WERI-Rb-1 (cell line): ENCODE measurements around the gene MATCAP1.

Source experiments
- DNase-seq: peaks from one replicate; pipeline ENCODE4 v3.0.0-alpha.2; 2020
- H3K27ac ChIP-seq: fragments of 250-450 bp; sonication (Bioruptor Pico); 2 replicates; pipeline ENCODE4 v1.5.1; 2020; ENCODE audit warnings: mild to moderate bottlenecking, moderate library complexity
- H3K27me3 ChIP-seq: fragments of 250-450 bp; sonication (Bioruptor Pico); 2 replicates; pipeline ENCODE4 v1.5.1; 2021; ENCODE audit warnings: mild to moderate bottlenecking, low read depth, moderate library complexity; ENCODE audit not compliant: insufficient read depth, severe bottlenecking
- H3K36me3 ChIP-seq: fragments of 250-450 bp; sonication (Bioruptor Pico); 2 replicates; pipeline ENCODE4 v1.5.1; 2020; ENCODE audit warnings: mild to moderate bottlenecking, moderate library complexity
- H3K4me3 ChIP-seq: 2 replicates; pipeline ENCODE4 v1.5.1; 2011; ENCODE audit warnings: low read depth, mild to moderate bottlenecking, control low read depth, low read length
- H3K9me3 ChIP-seq: fragments of 250-450 bp; sonication (Bioruptor Pico); 2 replicates; pipeline ENCODE4 v1.5.1; 2021; ENCODE audit warnings: mild to moderate bottlenecking, moderate library complexity; ENCODE audit not compliant: severe bottlenecking
- TF ChIP-seq, protein P1 (sequence below): IDR thresholded peaks from 2 replicates; pipeline ENCODE4 v1.5.1; 2011; ENCODE audit warnings: low read depth, mild to moderate bottlenecking, control low read depth, inconsistent platforms, low read length

The MATCAP1 gene

DNA sequence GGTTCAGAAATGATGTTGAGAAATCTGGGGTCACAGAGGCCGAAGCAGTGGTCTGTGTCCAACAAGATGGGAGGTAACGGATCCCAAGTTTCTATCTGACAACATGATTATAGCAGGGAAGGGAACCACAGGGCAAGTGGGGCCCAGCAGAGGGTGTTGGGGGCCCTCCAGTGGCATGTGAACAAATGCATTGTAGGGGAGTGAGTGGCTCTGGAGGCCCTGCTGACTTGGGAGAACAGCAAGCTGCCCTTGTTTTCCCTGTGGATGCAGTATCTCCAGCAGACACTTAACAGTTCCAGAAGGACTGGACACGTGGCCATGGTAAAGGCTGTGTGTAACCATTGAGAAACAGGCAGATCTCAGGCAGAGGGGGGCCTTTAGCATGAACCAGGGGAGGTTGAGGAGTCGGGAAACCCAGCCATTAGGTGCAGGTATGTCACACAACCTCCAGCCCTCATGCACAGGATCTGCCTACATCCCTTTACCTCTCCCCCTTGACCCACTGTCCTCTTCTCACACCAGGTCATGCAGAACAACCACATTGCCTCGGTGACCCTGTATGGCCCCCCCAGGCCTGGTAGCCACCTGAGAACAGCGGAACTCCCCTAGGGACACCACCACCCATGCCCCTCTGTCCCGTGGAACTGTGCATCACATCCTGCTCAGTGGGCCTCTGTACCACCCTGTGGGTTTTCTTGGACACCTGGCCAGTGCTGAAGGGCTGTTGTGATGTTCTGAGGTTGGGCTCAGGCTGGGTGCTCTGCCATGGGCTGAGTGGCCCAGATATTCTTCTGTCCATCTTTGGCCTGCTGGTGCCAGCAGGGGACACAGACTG lies 37.0 kb downstream of the MATCAP1 start:
- Histone ChIP-seq H3K27me3 (no peaks in the 10 kb centered on the region), H3K27ac (no peak overlapping the region), H3K36me3 (peaks cover 64% of the 10 kb centered on the region), H3K9me3 (no peaks in the 10 kb centered on the region), H3K4me3 (no peak overlapping the region)
- TF ChIP-seq, protein P1, sequence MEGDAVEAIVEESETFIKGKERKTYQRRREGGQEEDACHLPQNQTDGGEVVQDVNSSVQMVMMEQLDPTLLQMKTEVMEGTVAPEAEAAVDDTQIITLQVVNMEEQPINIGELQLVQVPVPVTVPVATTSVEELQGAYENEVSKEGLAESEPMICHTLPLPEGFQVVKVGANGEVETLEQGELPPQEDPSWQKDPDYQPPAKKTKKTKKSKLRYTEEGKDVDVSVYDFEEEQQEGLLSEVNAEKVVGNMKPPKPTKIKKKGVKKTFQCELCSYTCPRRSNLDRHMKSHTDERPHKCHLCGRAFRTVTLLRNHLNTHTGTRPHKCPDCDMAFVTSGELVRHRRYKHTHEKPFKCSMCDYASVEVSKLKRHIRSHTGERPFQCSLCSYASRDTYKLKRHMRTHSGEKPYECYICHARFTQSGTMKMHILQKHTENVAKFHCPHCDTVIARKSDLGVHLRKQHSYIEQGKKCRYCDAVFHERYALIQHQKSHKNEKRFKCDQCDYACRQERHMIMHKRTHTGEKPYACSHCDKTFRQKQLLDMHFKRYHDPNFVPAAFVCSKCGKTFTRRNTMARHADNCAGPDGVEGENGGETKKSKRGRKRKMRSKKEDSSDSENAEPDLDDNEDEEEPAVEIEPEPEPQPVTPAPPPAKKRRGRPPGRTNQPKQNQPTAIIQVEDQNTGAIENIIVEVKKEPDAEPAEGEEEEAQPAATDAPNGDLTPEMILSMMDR = peak; percentile 31; the same call in 1 of the 2 replicates
- DNase-seq = no peak

DNA sequence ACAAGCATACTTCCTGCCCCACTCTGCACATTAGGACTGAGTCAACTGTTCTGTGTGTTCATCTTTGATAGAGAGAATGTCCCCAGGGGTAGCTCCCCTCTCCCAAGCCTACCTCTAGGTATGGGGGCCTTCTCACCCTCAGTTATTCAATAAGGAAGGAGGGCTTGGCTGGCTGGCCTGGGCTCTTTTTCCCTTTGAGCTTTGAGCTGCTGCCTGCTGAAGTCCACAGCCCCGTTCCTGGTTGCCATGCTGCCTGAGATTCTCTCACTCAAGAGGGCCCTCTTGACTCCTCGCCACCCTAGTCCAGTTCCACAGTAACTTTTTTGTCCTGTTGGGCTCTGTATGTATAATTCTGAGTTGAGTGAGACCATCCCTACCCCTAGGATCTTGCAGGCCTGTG lies 38.0 kb downstream of the MATCAP1 start:
- H3K9me3 ChIP-seq = no peaks in the 10 kb centered on the region
- H3K4me3 ChIP-seq = no peak overlapping the region
- TF ChIP-seq, protein P1 = no peak
- no peak overlapping the region for H3K27ac ChIP-seq
- no peaks in the 10 kb centered on the region for H3K27me3 ChIP-seq
- H3K36me3 ChIP-seq = peaks cover 74% of the 10 kb centered on the region
- DNase-seq = no peak

DNA sequence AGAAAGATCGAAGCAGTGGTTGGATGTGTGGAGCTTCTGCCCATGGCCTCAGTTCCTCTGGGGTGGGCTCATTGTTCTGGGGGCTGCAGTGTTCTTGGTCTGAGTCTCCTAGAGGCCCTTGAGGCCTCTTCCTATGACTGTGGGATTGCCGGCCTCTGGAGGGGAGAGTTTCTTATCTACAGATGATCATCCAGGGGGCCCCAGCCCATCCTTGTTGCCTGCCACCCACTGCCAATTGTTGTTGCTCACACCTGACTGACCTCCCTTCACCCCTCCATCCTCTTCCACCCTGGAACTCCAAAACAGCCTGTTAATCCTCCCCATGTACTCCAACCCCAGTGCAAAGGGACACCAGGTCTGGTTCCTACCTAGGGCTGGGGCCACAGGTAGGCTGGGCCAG lies 38.8 kb downstream of the MATCAP1 start:
- no peak for DNase-seq
- Histone ChIP-seq H3K27ac (no peak overlapping the region), H3K9me3 (no peaks in the 10 kb centered on the region), H3K4me3 (no peak overlapping the region), H3K27me3 (no peaks in the 10 kb centered on the region), H3K36me3 (peaks cover 82% of the 10 kb centered on the region)
- TF ChIP-seq, protein P1 = no peak

DNA sequence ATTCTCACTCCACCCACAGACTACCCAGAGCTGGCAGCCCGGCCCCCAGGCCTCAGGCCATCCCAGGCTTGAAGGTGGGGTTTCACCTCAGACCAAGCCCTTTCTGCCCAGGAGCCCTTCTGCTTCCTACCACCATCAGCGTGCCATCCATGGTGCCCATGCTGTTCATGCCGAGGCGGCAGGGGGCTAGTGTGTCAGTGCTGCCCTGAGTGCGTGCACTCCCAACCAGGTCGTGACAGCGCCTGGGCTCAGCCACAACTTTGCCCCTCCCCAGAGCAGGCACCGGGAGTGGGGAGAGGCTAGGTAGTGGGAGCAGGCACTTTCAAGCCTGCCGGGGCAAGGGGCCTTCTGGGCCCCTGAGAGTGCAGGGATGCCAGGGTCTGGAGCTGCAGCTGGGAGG lies 41.4 kb downstream of the MATCAP1 start:
- Histone ChIP-seq H3K27ac (no peak overlapping the region), H3K27me3 (no peaks in the 10 kb centered on the region), H3K9me3 (no peaks in the 10 kb centered on the region), H3K36me3 (peaks cover 86% of the 10 kb centered on the region), H3K4me3 (no peak overlapping the region)
- TF ChIP-seq, protein P1 = no peak
- no peak for DNase-seq

DNA sequence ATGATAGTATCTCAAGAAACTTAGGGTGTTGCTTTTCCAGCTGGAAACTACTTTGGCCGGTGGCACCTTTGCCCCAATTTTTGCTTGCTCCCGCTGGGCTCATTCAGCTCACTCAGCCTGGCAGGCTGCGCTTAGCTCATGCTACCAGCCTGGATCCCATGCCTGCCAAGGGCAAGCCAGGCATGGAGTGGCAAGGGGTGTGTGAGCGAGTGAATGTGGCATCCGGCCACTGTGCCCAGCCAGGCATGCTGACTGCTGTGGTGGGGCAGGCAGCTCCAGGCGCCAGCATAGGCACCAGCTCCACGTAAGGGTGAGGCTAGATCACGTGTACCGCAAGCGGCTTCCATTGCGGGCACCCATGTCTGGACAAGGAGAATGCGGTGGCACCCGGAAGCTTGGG lies 42.4 kb downstream of the MATCAP1 start:
- no peak overlapping the region for H3K27ac ChIP-seq
- H3K36me3 ChIP-seq = peaks cover 85% of the 10 kb centered on the region
- no peaks in the 10 kb centered on the region for H3K27me3 ChIP-seq
- H3K4me3 ChIP-seq = no peak overlapping the region
- no peak for DNase-seq
- TF ChIP-seq, protein P1 = no peak
- H3K9me3 ChIP-seq = no peaks in the 10 kb centered on the region

DNA sequence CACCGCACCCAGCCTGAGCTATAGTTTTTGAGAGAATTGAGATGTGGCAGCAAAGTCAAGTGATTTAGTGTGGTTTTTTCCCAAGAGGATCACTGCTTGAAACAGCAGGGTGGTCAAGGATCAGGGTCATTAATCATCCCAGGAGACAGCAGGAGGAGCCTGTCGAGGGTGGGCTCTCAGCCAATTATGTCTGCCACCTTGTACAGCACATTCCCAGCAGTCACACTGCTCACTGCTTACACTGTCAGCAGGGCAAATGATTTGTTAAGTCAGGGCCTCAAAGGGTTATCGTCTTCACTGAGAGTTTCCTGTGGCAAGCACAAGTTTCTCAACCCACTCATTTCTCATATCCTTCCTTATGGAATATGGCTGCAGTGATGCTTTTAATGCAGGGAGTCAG lies 46.2 kb downstream of the MATCAP1 start:
- peaks cover 85% of the 10 kb centered on the region for H3K36me3 ChIP-seq
- H3K4me3 ChIP-seq = no peak overlapping the region
- H3K27ac ChIP-seq = no peak overlapping the region
- TF ChIP-seq, protein P1 = no peak
- H3K9me3 ChIP-seq = no peaks in the 10 kb centered on the region
- H3K27me3 ChIP-seq = no peaks in the 10 kb centered on the region
- peak; percentile 66 for DNase-seq
